ENCODE results near the gene EEF2K. TPM values are rescaled to one million over a fixed set of nuclear protein-coding genes. Genes with fewer than 3 reads are reported as not detected.

Gene EEF2K
- total and polyA plus RNA-seq, 7 donors, result 3.6 to 54.8 (median 37.2) TPM

- no peak for DNase-seq
- 4 to 9% methylated on average over 9 of the region's 9 CpGs for WGBS, 2 donors
These were observed 14.4 kb upstream of the EEF2K start for GRCh38 chr16:22191532-22192260.

GRCh38 chr16:22192261-22193062 is 13.6 kb upstream of the EEF2K start:
- DNase-seq, result peak; percentile 96
- H3K27me3 ChIP-seq, result no peaks in the 10 kb centered on the region
- TF ChIP-seq, protein P1, sequence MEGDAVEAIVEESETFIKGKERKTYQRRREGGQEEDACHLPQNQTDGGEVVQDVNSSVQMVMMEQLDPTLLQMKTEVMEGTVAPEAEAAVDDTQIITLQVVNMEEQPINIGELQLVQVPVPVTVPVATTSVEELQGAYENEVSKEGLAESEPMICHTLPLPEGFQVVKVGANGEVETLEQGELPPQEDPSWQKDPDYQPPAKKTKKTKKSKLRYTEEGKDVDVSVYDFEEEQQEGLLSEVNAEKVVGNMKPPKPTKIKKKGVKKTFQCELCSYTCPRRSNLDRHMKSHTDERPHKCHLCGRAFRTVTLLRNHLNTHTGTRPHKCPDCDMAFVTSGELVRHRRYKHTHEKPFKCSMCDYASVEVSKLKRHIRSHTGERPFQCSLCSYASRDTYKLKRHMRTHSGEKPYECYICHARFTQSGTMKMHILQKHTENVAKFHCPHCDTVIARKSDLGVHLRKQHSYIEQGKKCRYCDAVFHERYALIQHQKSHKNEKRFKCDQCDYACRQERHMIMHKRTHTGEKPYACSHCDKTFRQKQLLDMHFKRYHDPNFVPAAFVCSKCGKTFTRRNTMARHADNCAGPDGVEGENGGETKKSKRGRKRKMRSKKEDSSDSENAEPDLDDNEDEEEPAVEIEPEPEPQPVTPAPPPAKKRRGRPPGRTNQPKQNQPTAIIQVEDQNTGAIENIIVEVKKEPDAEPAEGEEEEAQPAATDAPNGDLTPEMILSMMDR (IDR thresholded peaks at IDR 0.05), result no peak
- peak; percentile 24 to 71 (median 42) for TF ChIP-seq POLR2AphosphoS5 (IDR thresholded peaks at IDR 0.05)
- peak overlapping the region in 3 of 4 donors; percentile 49 to 52 (median 52) for H3K4me3 ChIP-seq
- no peaks in the 10 kb centered on the region for H3K9me3 ChIP-seq
- H3K27ac ChIP-seq, result peak overlapping the region; percentile 90 to 96 (median 93)
- intact Hi-C loops (cut with DNase I), result loop anchor here (5.0 kb wide), 1 partner anchor 180 kb away; the partner anchor contains the start of gene CDR2
- H3K4me1 ChIP-seq, result peaks cover 0 to 41% (median 35%) of the 10 kb centered on the region in 4 donors
- H3K36me3 ChIP-seq, result no peaks in the 10 kb centered on the region
- 21 to 25% methylated on average over 16 of the region's 16 CpGs for WGBS, 2 donors

More at GRCh38 chr16:22191532-22192260, 14.4 kb upstream of the EEF2K start:
- H3K27me3 ChIP-seq, result no peaks in the 10 kb centered on the region
- H3K27ac ChIP-seq, result peak overlapping the region; percentile 90 to 96 (median 93)
- intact Hi-C loops (cut with DNase I), result loop anchor here (5.0 kb wide), 1 partner anchor 181 kb away; the partner anchor contains the start of gene CDR2
- H3K4me1 ChIP-seq, result peaks cover 0 to 41% (median 35%) of the 10 kb centered on the region in 4 donors
- TF ChIP-seq EP300 (IDR thresholded peaks at IDR 0.05) (no peak), POLR2A (IDR thresholded peaks at IDR 0.05) (no peak), POLR2AphosphoS5 (IDR thresholded peaks at IDR 0.05) (no peak)
- TF ChIP-seq, protein P1 (IDR thresholded peaks at IDR 0.05), result no peak
- H3K9me3 ChIP-seq, result no peaks in the 10 kb centered on the region
- no peaks in the 10 kb centered on the region for H3K36me3 ChIP-seq
- peak overlapping the region; percentile 35 to 52 (median 50) for H3K4me3 ChIP-seq

- H3K36me3 ChIP-seq, result no peaks in the 10 kb centered on the region
- H3K9me3 ChIP-seq, result no peaks in the 10 kb centered on the region
- no peak overlapping the region for H3K4me3 ChIP-seq
- intact Hi-C loops (cut with DNase I), result loop anchor here (5.0 kb wide), 1 partner anchor 179 kb away; the partner anchor contains the start of gene CDR2
- TF ChIP-seq POLR2A (IDR thresholded peaks at IDR 0.05), result no peak
- peak overlapping the region; percentile 90 to 96 (median 93) for H3K27ac ChIP-seq
- no peaks in the 10 kb centered on the region for H3K27me3 ChIP-seq
- 90 to 96% methylated on average over 2 of the region's 2 CpGs for WGBS, 2 donors
- no peak for DNase-seq
- H3K4me1 ChIP-seq, result peaks cover 0 to 41% (median 35%) of the 10 kb centered on the region in 4 donors
These were observed 13.0 kb upstream of the EEF2K start for GRCh38 chr16:22193063-22193411.

DNA sequence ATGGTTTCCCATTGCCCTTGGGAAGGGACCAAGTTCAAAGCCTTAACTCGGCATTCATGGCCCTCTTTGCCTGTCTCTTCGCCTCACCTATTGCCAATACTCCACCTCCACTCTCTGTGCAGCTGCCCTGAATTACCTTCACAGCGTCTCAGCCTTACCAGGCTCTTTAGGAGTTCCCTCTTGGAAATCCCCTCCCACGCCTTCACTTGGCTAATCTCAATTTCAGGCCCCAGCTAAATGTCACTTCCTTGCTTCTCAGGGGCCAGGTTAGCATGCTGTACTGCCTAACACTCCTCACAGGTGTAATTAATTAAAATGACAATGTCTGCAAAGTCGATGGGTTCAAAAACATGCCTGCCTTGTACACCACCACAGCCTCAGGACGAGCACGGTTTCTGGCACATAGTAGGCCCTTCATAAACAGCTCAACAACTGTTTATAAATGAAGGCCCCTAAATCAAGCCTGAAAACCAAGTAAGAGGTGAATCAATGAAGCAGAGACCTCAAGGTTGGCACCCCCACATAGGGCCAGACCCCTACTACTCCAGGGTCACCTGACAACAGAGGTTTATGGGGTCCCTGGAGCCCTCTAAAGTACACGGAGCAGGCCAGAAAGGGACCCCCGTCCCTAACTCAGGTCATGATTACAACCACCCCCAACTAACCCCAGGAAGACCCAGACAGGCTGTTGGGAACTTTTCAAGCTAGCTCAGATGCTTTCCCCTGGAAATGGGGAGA is 11.2 kb upstream of the EEF2K start:
- DNase-seq, result no peak
- H3K9me3 ChIP-seq, result no peaks in the 10 kb centered on the region
- H3K27ac ChIP-seq, result peak overlapping the region; percentile 73 to 84 (median 77)
- no peak overlapping the region for H3K4me3 ChIP-seq
- WGBS, 2 donors, result 59 to 74% methylated on average over 9 of the region's 9 CpGs
- H3K27me3 ChIP-seq, result no peaks in the 10 kb centered on the region
- intact Hi-C loops (cut with DNase I), result loop anchor here (1.0 to 5.0 kb wide), 2 partner anchors 102 to 177 kb away; partner anchors contain the start of genes CDR2 and POLR3E
- H3K36me3 ChIP-seq, result no peaks in the 10 kb centered on the region
- peaks cover 0 to 37% (median 27%) of the 10 kb centered on the region in 4 donors for H3K4me1 ChIP-seq
- no peak for TF ChIP-seq EP300 (IDR thresholded peaks at IDR 0.05)
- TF ChIP-seq POLR2AphosphoS5 (IDR thresholded peaks at IDR 0.05), result no peak
- no peak for TF ChIP-seq POLR2A (IDR thresholded peaks at IDR 0.05)
- TF ChIP-seq, protein P1 (IDR thresholded peaks at IDR 0.05), result no peak

Measured in sigmoid colon (tissue), 7 donors.